HepG2 (cell line): ENCODE data around the gene FKBP8. TPM values are rescaled to one million over a fixed set of nuclear protein-coding genes. Genes with fewer than 3 reads are reported as not detected.

Experiments used
- AGO1 ChIP-seq: fragments of 200-400 bp; formaldehyde crosslinking; IDR thresholded peaks from 2 replicates; pipeline ENCODE4 v1.6.1; 2017; ENCODE audit warnings: mild to moderate bottlenecking, low read depth, low read length, moderate library complexity; ENCODE audit not compliant: poor library complexity, severe bottlenecking
- BRCA1 ChIP-seq: sonication (generic); formaldehyde crosslinking; IDR thresholded peaks from 2 replicates; pipeline ENCODE4 v1.4.0; 2020; ENCODE audit warnings: missing genetic modification reagents
- CCDC6 ChIP-seq: sonication (generic); formaldehyde crosslinking; IDR thresholded peaks from 2 replicates; pipeline ENCODE4 v1.8.1; 2022; ENCODE audit warnings: mild to moderate bottlenecking, missing genetic modification reagents, moderate library complexity
- GATAD2A ChIP-seq: IDR thresholded peaks from 2 replicates; pipeline ENCODE4 v1.6.1; 2016
- GMEB1 ChIP-seq: sonication (generic); formaldehyde crosslinking; IDR thresholded peaks from 2 replicates; pipeline ENCODE4 v1.5.1; 2020; ENCODE audit warnings: missing genetic modification reagents, mild to moderate bottlenecking, borderline replicate concordance
- KDM3A ChIP-seq: IDR thresholded peaks from 2 replicates; pipeline ENCODE4 v1.6.1; 2018; ENCODE audit warnings: low read depth, missing compliant biosample characterization
- KDM5A ChIP-seq: fragments of 200-600 bp; sonication (generic); IDR thresholded peaks from 2 replicates; pipeline ENCODE4 v1.7.0; 2018; ENCODE audit warnings: antibody characterized with exemption, mild to moderate bottlenecking, low read length, borderline replicate concordance
- MEIS2 ChIP-seq: sonication (generic); formaldehyde crosslinking; IDR thresholded peaks from 2 replicates; pipeline ENCODE4 v1.9.0; 2021; ENCODE audit warnings: mild to moderate bottlenecking, missing genetic modification reagents
- POLR2AphosphoS2 ChIP-seq: IDR thresholded peaks from 2 replicates; pipeline ENCODE4 v1.6.1; 2011; ENCODE audit warnings: low read depth, low read length, improper control_type of control experiment
- SAP130 ChIP-seq: IDR thresholded peaks from 2 replicates; pipeline ENCODE4 v1.6.1; 2016; ENCODE audit warnings: low read depth
- TFE3 ChIP-seq: IDR thresholded peaks from 2 replicates; pipeline ENCODE4 v1.6.1; 2016
- THAP11 ChIP-seq: IDR thresholded peaks from 2 replicates; pipeline ENCODE4 v1.6.1; 2016; ENCODE audit warnings: missing biosample characterization, missing genetic modification reagents
- YEATS2 ChIP-seq: sonication (generic); formaldehyde crosslinking; IDR thresholded peaks from 2 replicates; pipeline ENCODE4 v1.4.0; 2020; ENCODE audit warnings: missing genetic modification reagents, borderline replicate concordance
- ZBTB42 ChIP-seq: sonication (generic); formaldehyde crosslinking; IDR thresholded peaks from 2 replicates; pipeline ENCODE4 v1.5.0; 2020; ENCODE audit warnings: mild to moderate bottlenecking, missing genetic modification reagents
- ZIK1 ChIP-seq: sonication (generic); formaldehyde crosslinking; IDR thresholded peaks from 2 replicates; pipeline ENCODE4 v1.5.0; 2020; ENCODE audit warnings: mild to moderate bottlenecking, low read depth, missing genetic modification reagents, borderline replicate concordance
- ZNF253 ChIP-seq: sonication (generic); formaldehyde crosslinking; IDR thresholded peaks from 2 replicates; pipeline ENCODE4 v1.8.0; 2022; ENCODE audit warnings: mild to moderate bottlenecking, missing genetic modification reagents, borderline replicate concordance
- ZNF749 ChIP-seq: sonication (generic); formaldehyde crosslinking; IDR thresholded peaks from 2 replicates; pipeline ENCODE4 v1.8.0; 2022; ENCODE audit warnings: mild to moderate bottlenecking, missing genetic modification reagents, moderate library complexity, borderline replicate concordance
- polyA plus RNA-seq, 8 experiments: library from polyadenylated mRNA; depleted of rRNA in 3 of 8; stranded (reverse) in 7 of 8; unstranded in 1 of 8; fragments of >200 nt; fragmentation: Illumina TruSeq in 4 of 8; extraction: Trizol in 4 of 8; gene quantifications; 2 replicates each; pipeline versions ENCODE4 v1.2.1 to v1.2.3, GENCODE V29; 2011 to 2016; ENCODE audit warnings: low read depth in 4 of 8, missing spikeins in 1 of 8, mixed read lengths in 1 of 8; ENCODE audit not compliant: insufficient read depth in 1 of 8
- total RNA-seq, 5 experiments: library from RNA; depleted of rRNA; stranded (reverse); fragments of >200 nt; fragmentation: Illumina TruSeq; extraction: Trizol; gene quantifications; 2 replicates each; pipeline ENCODE4 v1.2.3, GENCODE V29; 2016; ENCODE audit warnings: low read depth in 1 of 5
- TF ChIP-seq, protein P1 (sequence below): sonication (generic); formaldehyde crosslinking; IDR thresholded peaks from 2 replicates; pipeline ENCODE4 v1.4.0; 2020; ENCODE audit warnings: mild to moderate bottlenecking, low read depth, missing genetic modification reagents
- TF ChIP-seq, protein P2 (sequence below), 2 experiments: IDR thresholded peaks; 2 replicates each; pipeline ENCODE4 v1.6.1; 2011 to 2012; ENCODE audit warnings: low read length in 2 of 2, borderline replicate concordance in 1 of 2, low read depth in 1 of 2, mild to moderate bottlenecking in 1 of 2, moderate library complexity in 1 of 2

FKBP8 gene
- total and polyA plus RNA-seq, 2 of the 13 experiments (the other 11 are each of a cell fraction or from before 2014, with no cell fraction given): 81.7 to 93.9 TPM

DNA sequence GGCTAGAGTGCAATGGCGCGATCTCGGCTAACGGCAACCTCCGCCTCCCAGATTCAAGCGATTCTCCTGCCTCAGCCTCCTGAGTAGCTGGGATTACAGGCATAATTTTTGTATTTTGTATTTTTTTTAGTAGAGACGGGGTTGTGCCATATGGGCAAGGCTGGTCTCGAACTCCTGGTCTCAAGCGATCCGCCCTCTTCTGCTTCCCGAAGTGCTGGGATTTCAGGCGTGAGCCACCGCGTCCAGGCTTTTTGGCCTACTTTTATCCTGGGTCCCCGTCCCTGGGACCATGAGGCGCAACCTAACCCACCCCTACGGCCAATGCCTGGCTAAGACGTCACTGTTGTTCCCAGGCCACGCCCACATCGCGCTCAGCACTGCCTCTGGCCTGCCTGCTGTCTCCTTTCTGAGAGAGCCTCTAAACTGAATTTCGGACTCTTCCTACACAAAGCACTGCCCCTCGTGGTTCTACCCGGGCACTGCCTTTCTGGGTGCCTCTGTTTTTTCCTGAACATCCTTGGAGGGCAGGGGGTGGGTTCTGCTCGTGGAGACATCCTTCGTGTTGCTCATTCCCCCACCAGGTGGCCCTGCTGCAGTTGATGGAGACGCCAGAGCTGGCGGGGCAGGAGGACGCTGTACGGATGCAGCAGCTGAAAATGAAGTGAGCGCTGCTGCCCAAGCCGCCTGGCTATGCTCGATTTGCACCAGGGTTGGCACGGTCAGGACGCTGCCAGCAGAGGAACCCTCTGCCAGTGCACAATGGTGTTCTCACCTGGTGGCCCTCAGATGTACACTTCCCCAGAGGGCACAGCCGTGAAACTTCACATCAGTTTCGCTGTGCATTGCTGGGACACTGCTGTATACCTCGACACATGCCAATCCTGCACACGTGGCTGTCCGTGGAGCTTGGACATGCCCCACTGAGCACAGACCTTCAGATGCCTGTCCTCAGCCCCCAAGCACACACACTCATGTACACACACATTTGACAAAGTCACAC, 47.2 kb upstream of the FKBP8 start (continued):
- no peak for TF ChIP-seq TFE3 (CRISPR knock-in tag)
- TF ChIP-seq GMEB1: no peak
- no peak for TF ChIP-seq GATAD2A (CRISPR knock-in tag)
- no peak for TF ChIP-seq POLR2AphosphoS2
- TF ChIP-seq CCDC6 (CRISPR knock-in tag): no peak
- TF ChIP-seq BRCA1 (CRISPR knock-in tag): no peak
- TF ChIP-seq, protein P1, sequence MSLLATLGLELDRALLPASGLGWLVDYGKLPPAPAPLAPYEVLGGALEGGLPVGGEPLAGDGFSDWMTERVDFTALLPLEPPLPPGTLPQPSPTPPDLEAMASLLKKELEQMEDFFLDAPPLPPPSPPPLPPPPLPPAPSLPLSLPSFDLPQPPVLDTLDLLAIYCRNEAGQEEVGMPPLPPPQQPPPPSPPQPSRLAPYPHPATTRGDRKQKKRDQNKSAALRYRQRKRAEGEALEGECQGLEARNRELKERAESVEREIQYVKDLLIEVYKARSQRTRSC (CRISPR knock-in tag): no peak
- no peak for TF ChIP-seq KDM5A
- no peak for TF ChIP-seq ZNF253 (CRISPR knock-in tag)
- no peak for TF ChIP-seq ZBTB42 (CRISPR knock-in tag)
- peak; percentile 18; the same call in 1 of the 2 replicates for TF ChIP-seq SAP130 (CRISPR knock-in tag)
- no peak for TF ChIP-seq YEATS2 (CRISPR knock-in tag)
- no peak for TF ChIP-seq MEIS2 (CRISPR knock-in tag)
- TF ChIP-seq, protein P2, sequence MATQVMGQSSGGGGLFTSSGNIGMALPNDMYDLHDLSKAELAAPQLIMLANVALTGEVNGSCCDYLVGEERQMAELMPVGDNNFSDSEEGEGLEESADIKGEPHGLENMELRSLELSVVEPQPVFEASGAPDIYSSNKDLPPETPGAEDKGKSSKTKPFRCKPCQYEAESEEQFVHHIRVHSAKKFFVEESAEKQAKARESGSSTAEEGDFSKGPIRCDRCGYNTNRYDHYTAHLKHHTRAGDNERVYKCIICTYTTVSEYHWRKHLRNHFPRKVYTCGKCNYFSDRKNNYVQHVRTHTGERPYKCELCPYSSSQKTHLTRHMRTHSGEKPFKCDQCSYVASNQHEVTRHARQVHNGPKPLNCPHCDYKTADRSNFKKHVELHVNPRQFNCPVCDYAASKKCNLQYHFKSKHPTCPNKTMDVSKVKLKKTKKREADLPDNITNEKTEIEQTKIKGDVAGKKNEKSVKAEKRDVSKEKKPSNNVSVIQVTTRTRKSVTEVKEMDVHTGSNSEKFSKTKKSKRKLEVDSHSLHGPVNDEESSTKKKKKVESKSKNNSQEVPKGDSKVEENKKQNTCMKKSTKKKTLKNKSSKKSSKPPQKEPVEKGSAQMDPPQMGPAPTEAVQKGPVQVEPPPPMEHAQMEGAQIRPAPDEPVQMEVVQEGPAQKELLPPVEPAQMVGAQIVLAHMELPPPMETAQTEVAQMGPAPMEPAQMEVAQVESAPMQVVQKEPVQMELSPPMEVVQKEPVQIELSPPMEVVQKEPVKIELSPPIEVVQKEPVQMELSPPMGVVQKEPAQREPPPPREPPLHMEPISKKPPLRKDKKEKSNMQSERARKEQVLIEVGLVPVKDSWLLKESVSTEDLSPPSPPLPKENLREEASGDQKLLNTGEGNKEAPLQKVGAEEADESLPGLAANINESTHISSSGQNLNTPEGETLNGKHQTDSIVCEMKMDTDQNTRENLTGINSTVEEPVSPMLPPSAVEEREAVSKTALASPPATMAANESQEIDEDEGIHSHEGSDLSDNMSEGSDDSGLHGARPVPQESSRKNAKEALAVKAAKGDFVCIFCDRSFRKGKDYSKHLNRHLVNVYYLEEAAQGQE (IDR thresholded peaks at IDR 0.05; ENCODE audit: borderline replicate concordance in 1 of 2, low read depth in 1 of 2, low read length in 2 of 2): no peak
- no peak for TF ChIP-seq KDM3A (CRISPR knock-in tag)
- TF ChIP-seq ZNF749 (CRISPR knock-in tag): no peak
- TF ChIP-seq ZIK1 (CRISPR knock-in tag): no peak
- TF ChIP-seq AGO1: peak; percentile 18
- peak; percentile 46; the same call in 1 of the 2 replicates for TF ChIP-seq THAP11 (CRISPR knock-in tag)
